HepG2 (cell line): ENCODE data around the gene PHEX. TPM values are rescaled to one million over a fixed set of nuclear protein-coding genes. Genes with fewer than 3 reads are reported as not detected.

Source experiments
- ATAC-seq: fragments of 200-7000 bp; cut with Tn5 transposase; 3 replicates; pipeline ENCODE4 v1.9.1; 2020; ENCODE audit warnings: mild to moderate bottlenecking, moderate library complexity
- BruUV-seq: library from RNA; stranded (reverse); fragments of 400-500 nt; replicated peaks from 2 replicates; lab custom pipeline; 2021; lab: Mats Ljungman, UMichigan
- CTCF ChIA-PET: fragments of 300-600 bp; formaldehyde crosslinking; extraction: SDS; loops from one replicate; lab custom pipeline; 2021; ENCODE audit warnings: low total read pairs, inconsistent platforms, low intra/inter-chr PET ratio; lab: Yijun Ruan, JAX
- POLR2A ChIA-PET: fragments of 350-600 bp; sonication (Branson Sonifier 250); formaldehyde crosslinking; loops from one replicate; lab custom pipeline; 2020; ENCODE audit warnings: antibody characterized with exemption, inconsistent platforms; lab: Yijun Ruan, JAX
- DNase-seq: peaks from one replicate; pipeline ENCODE4 v3.0.0-alpha.2; 2015; ENCODE audit warnings: low spot score
- FAIRE-seq: peaks from 3 replicates; lab custom pipeline; 2011; peaks lifted over from hg19 to GRCh38; lab: Jason Lieb, UNC
- H2AFZ ChIP-seq: one replicate; pipeline ENCODE4 v1.6.1; 2011; ENCODE audit warnings: low read length, inconsistent platforms
- H3K27ac ChIP-seq: fragments of 300-600 bp; 3 replicates; pipeline ENCODE4 v1.8.0; 2011; ENCODE audit warnings: mixed run types, mild to moderate bottlenecking, mixed read lengths, low read length, inconsistent platforms; ENCODE audit not compliant: insufficient read depth; ENCODE audit errors: extremely low read length
- H3K27me3 ChIP-seq, 2 experiments: fragments of 200-600 bp in 1 of 2; 2 replicates in 1 of 2; 3 replicates in 1 of 2; pipeline versions ENCODE4 v1.6.0 to v1.8.0; 2011; ENCODE audit warnings: low read length in 2 of 2, mild to moderate bottlenecking in 2 of 2, moderate library complexity in 2 of 2, inconsistent platforms in 1 of 2; ENCODE audit not compliant: insufficient read depth in 2 of 2, control insufficient read depth in 1 of 2
- H3K36me3 ChIP-seq, 2 experiments: fragments of 200-600 bp in 1 of 2; replicated peaks in 1 of 2; 2 replicates in 1 of 2; 3 replicates in 1 of 2; pipeline versions ENCODE4 v1.5.1 to v1.8.0; 2011; ENCODE audit warnings: low read length in 2 of 2, inconsistent platforms in 1 of 2; ENCODE audit not compliant: insufficient read depth in 2 of 2, control insufficient read depth in 1 of 2
- H3K4me1 ChIP-seq: 2 replicates; pipeline ENCODE4 v1.5.1; 2012; ENCODE audit warnings: low read length, inconsistent platforms; ENCODE audit not compliant: insufficient read depth
- H3K4me2 ChIP-seq: 2 replicates; pipeline ENCODE4 v1.6.0; 2011; ENCODE audit warnings: low read depth, low read length, inconsistent platforms
- H3K4me3 ChIP-seq, 3 experiments: fragments of 200-600 bp in 1 of 3; sonication (generic), shearing (Covaris generic) in 1 of 3; replicated peaks in 1 of 3; 2 replicates each; pipeline ENCODE4 v1.5.1; 2011 to 2016; ENCODE audit warnings: low read length in 3 of 3, inconsistent platforms in 2 of 3, low read depth in 2 of 3, mild to moderate bottlenecking in 2 of 3, control low read depth in 1 of 3, mixed read lengths in 1 of 3; ENCODE audit not compliant: insufficient read depth in 1 of 3
- H3K79me2 ChIP-seq: one replicate; pipeline ENCODE4 v1.6.1; 2011; ENCODE audit warnings: low read length, inconsistent platforms; ENCODE audit not compliant: insufficient read depth
- H3K9ac ChIP-seq: 2 replicates; pipeline ENCODE4 v1.6.0; 2011; ENCODE audit warnings: mild to moderate bottlenecking, low read depth, low read length, inconsistent platforms; ENCODE audit not compliant: insufficient read depth
- H3K9me3 ChIP-seq: 2 replicates; pipeline ENCODE4 v1.5.1; 2012; ENCODE audit warnings: mild to moderate bottlenecking, low read length
- H4K20me1 ChIP-seq: 2 replicates; pipeline ENCODE4 v1.6.0; 2011; ENCODE audit warnings: inconsistent platforms, mild to moderate bottlenecking, low read length, moderate library complexity; ENCODE audit not compliant: insufficient read depth
- CCDC6 ChIP-seq: sonication (generic); formaldehyde crosslinking; IDR thresholded peaks from 2 replicates; pipeline ENCODE4 v1.8.1; 2022; ENCODE audit warnings: mild to moderate bottlenecking, missing genetic modification reagents, moderate library complexity
- FOXK2 ChIP-seq: fragments of 450-650 bp; IDR thresholded peaks from 2 replicates; pipeline ENCODE4 v1.6.1; 2016
- GATAD1 ChIP-seq: IDR thresholded peaks from 2 replicates; pipeline ENCODE4 v1.6.1; 2016; ENCODE audit warnings: missing genetic modification reagents, missing compliant biosample characterization
- PCBP1 ChIP-seq: fragments of 200-400 bp; formaldehyde crosslinking; IDR thresholded peaks from 2 replicates; pipeline ENCODE4 v1.6.1; 2017; ENCODE audit warnings: mild to moderate bottlenecking, low read depth, low read length, borderline replicate concordance
- ZNF12 ChIP-seq: sonication (generic); formaldehyde crosslinking; IDR thresholded peaks from 2 replicates; pipeline ENCODE4 v1.5.0; 2020; ENCODE audit warnings: missing genetic modification reagents
- WGBS: methylation state at CpG from one replicate; pipeline ENCODE4 v1.1.6; 2017; ENCODE audit warnings: low lambda C conversion rate; 5-methylcytosine and 5-hydroxymethylcytosine counted together
- in situ Hi-C: cut with HindIII; loops from 2 replicates; pipeline ENCODE4 v1.10.0; 2017; ENCODE audit warnings: low pct_unique_long_range_greater_than_20kb; ENCODE audit not compliant: extremely low pct_ligation_motif_present
- intact Hi-C: fragments of 100-400 bp; cut with micrococcal nuclease; formaldehyde crosslinking; loops from one replicate; pipeline ENCODE4 v1.10.0; 2022; ENCODE audit not compliant: unreplicated experiment
- polyA plus RNA-seq, 8 experiments: library from polyadenylated mRNA; depleted of rRNA in 3 of 8; stranded (reverse) in 7 of 8; unstranded in 1 of 8; fragments of >200 nt; fragmentation: Illumina TruSeq in 4 of 8; extraction: Trizol in 4 of 8; gene quantifications; 2 replicates each; pipeline versions ENCODE4 v1.2.1 to v1.2.3, GENCODE V29; 2011 to 2016; ENCODE audit warnings: low read depth in 4 of 8, missing spikeins in 1 of 8, mixed read lengths in 1 of 8; ENCODE audit not compliant: insufficient read depth in 1 of 8
- total RNA-seq, 5 experiments: library from RNA; depleted of rRNA; stranded (reverse); fragments of >200 nt; fragmentation: Illumina TruSeq; extraction: Trizol; gene quantifications; 2 replicates each; pipeline ENCODE4 v1.2.3, GENCODE V29; 2016; ENCODE audit warnings: low read depth in 1 of 5
- TF ChIP-seq, protein P1 (sequence below): sonication (generic); formaldehyde crosslinking; IDR thresholded peaks from 2 replicates; pipeline ENCODE4 v1.5.0; 2020; ENCODE audit warnings: mild to moderate bottlenecking, missing genetic modification reagents
- TF ChIP-seq, protein P2 (sequence below): sonication (generic); formaldehyde crosslinking; IDR thresholded peaks from 2 replicates; pipeline ENCODE4 v1.4.0; 2020; ENCODE audit warnings: missing genetic modification reagents
- TF ChIP-seq, protein P3 (sequence below): IDR thresholded peaks from 2 replicates; pipeline ENCODE4 v1.6.1; 2016; ENCODE audit warnings: missing biosample characterization, missing genetic modification reagents, low read depth

The PHEX gene
- total and polyA plus RNA-seq, 2 of the 13 experiments (the other 11 are each of a cell fraction or from before 2014, with no cell fraction given) = 0.01 to 0.27 TPM

DNA sequence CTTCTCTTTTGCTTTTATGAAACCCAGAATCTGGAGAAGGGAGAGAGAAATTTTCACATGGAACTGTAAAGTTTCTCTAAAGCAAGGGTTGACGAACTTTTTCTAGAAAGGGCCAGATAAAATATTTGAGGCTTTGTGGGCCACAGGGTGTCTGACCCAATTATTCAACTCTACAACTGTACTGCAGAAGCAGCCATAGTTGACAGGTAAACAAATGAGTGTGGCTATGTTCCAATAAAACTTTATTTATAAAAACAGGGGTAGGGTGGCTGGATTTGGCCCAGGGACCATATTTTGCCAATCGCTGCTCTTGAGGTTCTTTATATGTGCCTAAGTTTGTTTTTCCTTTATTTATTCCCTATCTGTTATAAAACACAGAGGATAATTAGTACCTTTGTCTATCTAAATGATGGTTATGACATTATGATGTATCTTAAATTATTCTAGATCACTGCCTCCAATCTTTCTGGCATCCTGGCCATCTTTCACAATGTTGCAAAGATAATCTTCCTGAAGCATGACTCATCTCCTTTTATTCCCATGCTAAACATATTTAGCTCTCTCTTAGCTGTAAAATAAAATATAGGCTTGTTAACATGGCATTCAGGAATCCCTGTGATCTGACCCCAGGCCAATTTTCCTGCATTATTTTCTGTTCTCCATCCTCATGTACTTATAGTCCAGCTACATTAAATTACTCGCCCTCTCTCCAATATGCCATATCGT is 133.8 kb downstream of the PHEX start (continued):
- no peak for TF ChIP-seq ZNF12
- TF ChIP-seq, protein P1, sequence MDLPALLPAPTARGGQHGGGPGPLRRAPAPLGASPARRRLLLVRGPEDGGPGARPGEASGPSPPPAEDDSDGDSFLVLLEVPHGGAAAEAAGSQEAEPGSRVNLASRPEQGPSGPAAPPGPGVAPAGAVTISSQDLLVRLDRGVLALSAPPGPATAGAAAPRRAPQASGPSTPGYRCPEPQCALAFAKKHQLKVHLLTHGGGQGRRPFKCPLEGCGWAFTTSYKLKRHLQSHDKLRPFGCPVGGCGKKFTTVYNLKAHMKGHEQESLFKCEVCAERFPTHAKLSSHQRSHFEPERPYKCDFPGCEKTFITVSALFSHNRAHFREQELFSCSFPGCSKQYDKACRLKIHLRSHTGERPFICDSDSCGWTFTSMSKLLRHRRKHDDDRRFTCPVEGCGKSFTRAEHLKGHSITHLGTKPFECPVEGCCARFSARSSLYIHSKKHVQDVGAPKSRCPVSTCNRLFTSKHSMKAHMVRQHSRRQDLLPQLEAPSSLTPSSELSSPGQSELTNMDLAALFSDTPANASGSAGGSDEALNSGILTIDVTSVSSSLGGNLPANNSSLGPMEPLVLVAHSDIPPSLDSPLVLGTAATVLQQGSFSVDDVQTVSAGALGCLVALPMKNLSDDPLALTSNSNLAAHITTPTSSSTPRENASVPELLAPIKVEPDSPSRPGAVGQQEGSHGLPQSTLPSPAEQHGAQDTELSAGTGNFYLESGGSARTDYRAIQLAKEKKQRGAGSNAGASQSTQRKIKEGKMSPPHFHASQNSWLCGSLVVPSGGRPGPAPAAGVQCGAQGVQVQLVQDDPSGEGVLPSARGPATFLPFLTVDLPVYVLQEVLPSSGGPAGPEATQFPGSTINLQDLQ (CRISPR knock-in tag) = no peak
- TF ChIP-seq, protein P2, sequence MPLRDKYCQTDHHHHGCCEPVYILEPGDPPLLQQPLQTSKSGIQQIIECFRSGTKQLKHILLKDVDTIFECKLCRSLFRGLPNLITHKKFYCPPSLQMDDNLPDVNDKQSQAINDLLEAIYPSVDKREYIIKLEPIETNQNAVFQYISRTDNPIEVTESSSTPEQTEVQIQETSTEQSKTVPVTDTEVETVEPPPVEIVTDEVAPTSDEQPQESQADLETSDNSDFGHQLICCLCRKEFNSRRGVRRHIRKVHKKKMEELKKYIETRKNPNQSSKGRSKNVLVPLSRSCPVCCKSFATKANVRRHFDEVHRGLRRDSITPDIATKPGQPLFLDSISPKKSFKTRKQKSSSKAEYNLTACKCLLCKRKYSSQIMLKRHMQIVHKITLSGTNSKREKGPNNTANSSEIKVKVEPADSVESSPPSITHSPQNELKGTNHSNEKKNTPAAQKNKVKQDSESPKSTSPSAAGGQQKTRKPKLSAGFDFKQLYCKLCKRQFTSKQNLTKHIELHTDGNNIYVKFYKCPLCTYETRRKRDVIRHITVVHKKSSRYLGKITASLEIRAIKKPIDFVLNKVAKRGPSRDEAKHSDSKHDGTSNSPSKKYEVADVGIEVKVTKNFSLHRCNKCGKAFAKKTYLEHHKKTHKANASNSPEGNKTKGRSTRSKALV (CRISPR knock-in tag) = no peak

DNA sequence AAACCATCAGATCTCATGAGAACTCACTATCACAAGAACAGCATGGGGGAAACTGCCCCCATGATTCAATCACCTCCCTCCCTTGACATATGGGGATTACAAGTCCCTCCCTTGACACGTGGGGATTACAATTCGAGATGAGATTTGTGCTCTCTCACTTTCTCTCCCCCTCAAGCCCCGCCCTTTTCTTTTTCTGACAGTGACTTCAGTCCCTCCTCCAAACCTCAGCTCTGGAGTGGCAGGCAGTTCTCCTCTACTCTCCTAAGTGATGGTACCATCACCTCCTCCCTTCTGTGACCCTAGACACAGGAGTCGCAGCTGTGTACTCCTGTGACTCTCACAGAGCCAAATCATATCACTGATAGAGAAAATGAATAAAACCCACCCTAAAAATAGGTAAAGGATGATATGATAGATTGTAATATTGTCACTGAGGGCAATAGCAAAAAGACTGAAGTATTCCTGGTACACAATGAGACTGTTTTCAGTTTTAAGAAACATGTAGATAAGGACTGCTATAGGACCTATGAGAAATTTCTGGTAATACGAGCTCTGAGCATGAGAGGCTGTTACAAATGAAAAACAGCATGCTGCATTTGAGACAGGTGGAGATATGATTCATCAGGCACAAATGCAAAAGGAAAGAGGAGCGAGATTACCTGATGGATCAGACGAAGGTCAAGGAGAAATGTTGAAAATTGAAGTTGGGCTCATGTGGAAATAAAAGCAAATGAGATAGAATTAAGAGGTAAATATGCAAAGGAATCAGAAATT is 139.3 kb downstream of the PHEX start:
- intact Hi-C loops = no loop called here
- H3K27me3 ChIP-seq = no peaks in the 10 kb centered on the region
- 29% methylated on average over 7 of the region's 7 CpGs for WGBS
- no peak overlapping the region for H3K9ac ChIP-seq
- FAIRE-seq = no peak
- in situ Hi-C loops = no loop called here
- BruUV-seq = no TSS peak
- no peaks in the 10 kb centered on the region for H4K20me1 ChIP-seq
- no peaks in the 10 kb centered on the region for H3K79me2 ChIP-seq
- H3K27ac ChIP-seq = no peak overlapping the region
- ChIA-PET POLR2A (no interaction called here), CTCF (no interaction called here)
- TF ChIP-seq CCDC6 (no peak), GATAD1 (CRISPR knock-in tag) (no peak), PCBP1 (no peak), FOXK2 (no peak)
- TF ChIP-seq, protein P3, sequence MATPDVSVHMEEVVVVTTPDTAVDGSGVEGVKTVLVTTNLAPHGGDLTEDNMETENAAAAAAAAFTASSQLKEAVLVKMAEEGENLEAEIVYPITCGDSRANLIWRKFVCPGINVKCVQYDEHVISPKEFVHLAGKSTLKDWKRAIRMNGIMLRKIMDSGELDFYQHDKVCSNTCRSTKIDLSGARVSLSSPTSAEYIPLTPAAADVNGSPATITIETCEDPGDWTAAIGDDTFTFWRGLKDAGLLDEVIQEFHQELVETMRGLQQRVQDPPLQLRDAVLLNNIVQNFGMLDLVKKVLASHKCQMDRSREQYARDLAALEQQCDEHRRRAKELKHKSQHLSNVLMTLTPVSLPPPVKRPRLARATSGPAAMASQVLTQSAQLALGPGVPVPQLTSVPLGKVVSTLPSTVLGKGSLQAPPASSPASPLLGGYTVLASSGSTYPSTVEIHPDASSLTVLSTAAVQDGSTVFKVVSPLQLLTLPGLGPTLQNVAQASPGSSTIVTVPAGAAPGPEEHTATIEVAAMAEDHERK = no peak
- no peak for DNase-seq
- no peak overlapping the region for H3K4me2 ChIP-seq
- H3K4me3 ChIP-seq = no peak overlapping the region
- H2AFZ ChIP-seq = no peak overlapping the region
- no peak for ATAC-seq
- H3K36me3 ChIP-seq = no peaks in the 10 kb centered on the region
- no peaks in the 10 kb centered on the region for H3K4me1 ChIP-seq
- no peaks in the 10 kb centered on the region for H3K9me3 ChIP-seq
